ENCODE results near the gene NR3C2.

GRCh38 chr4:148341980-148342800 is 100.0 kb downstream of the NR3C2 start:
- TF ChIP-seq, protein P1, sequence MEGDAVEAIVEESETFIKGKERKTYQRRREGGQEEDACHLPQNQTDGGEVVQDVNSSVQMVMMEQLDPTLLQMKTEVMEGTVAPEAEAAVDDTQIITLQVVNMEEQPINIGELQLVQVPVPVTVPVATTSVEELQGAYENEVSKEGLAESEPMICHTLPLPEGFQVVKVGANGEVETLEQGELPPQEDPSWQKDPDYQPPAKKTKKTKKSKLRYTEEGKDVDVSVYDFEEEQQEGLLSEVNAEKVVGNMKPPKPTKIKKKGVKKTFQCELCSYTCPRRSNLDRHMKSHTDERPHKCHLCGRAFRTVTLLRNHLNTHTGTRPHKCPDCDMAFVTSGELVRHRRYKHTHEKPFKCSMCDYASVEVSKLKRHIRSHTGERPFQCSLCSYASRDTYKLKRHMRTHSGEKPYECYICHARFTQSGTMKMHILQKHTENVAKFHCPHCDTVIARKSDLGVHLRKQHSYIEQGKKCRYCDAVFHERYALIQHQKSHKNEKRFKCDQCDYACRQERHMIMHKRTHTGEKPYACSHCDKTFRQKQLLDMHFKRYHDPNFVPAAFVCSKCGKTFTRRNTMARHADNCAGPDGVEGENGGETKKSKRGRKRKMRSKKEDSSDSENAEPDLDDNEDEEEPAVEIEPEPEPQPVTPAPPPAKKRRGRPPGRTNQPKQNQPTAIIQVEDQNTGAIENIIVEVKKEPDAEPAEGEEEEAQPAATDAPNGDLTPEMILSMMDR (conservative IDR thresholded peaks at IDR 0.05) = no peak
- no peak for TF ChIP-seq EZH2 (IDR thresholded peaks at IDR 0.05; ENCODE audit: low read depth)

Measured in PC-9 (cell line).